ENCODE results near the gene KRT24.

KRT24 gene

DNA sequence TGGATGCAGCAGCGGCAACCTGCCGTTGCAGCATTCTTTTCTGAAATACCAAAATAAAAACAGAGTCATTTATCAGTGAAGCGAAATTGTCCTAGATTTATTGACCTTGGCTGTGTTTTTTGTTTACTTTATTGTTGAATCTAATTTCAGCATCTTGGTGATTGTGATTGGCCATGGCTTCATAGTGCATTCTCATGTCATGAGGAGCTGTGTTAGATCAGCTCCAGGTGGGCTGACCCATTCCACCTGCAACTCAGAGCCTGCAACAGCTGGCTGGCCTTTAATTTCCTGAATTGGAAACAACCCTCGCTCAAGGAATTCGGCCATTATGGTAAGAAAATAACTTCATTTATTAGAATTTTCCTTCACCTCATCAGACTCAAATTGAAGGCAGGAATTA lies 16.4 kb downstream of the KRT24 start:
- DNase-seq, result no peak

- no peak for DNase-seq
Measured at GRCh38 chr17:40686192-40686591, 17.4 kb downstream of the KRT24 start.

DNA sequence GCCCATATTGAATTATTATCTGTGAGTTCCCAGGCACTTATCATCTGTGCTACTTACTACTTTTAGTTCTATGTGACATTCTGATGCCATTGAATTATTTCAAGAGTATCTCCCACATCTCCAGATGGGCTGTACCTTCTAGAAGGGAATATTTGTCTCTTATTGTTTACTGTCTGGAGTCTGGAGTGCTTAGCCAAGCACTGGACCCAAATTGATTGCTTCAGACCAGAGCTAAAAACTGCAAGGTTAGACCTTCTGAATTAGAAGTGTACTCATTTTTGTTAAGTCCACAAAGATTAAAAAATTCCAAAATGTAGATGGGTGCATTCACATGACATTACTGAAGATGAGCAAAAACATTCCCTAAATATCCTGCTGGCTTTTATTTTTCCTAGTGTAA lies 22.6 kb downstream of the KRT24 start:
- DNase-seq, result no peak

DNA sequence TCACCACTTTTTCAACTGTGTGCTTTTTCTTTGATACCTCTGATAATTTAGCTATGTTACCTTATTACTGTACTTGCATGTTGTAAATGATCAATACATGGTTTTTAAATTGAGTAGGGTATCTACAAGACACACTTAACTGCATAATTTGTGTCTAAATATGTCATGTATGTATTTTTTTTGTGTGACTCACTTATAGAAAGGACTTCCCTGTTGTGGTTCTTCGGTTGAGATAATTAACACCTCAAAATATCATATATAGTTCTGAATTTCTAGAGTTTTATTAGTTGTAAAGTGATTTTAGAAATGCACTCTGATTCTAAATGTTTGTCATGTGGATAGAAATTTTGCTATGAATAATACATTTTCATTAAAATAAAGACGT lies 24.0 kb downstream of the KRT24 start:
- no peak for DNase-seq

- DNase-seq, result no peak
Measured at GRCh38 chr17:40678902-40679522, 24.5 kb downstream of the KRT24 start.

DNA sequence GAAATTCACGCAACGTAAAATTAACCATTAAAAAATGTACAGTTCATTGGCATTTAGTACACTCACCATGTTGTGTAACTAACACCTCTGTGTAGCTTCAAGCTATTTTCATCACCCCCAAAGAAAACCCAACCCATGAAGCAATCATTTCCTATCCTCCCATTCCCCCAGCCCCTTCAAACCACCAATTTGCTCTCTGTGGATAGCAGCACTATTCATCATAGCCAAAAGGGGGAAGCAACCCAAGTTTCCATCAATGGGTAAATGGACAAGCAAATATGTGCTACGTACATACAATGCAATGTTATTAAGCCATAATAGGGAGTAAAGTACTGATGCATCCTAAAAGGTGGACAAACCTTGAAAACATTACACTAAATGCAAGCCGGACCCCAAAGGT lies 27.6 kb downstream of the KRT24 start:
- DNase-seq, result no peak

GRCh38 chr17:40672654-40673053 lies 30.9 kb downstream of the KRT24 start:
- no peak for DNase-seq

DNA sequence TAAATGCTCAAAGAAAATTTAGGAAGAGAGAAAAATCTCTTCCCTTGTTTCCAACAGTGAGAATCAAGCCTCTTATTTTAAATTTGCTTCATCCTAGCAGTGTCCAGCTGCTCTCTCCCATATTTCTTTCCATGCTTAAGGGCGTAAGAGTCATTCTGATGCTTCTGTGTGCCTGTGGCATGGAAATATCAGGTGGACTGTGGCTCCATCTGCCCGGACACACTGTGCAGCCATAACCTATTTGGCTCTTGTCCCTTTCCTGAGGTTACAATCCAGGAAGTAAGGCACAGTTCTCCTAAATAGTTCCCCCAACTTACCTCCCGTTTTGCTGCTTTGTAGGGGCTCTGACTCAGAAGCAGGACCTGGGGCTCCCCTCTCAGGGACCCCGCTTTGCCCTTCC lies 32.3 kb downstream of the KRT24 start:
- DNase-seq, result no peak

DNA sequence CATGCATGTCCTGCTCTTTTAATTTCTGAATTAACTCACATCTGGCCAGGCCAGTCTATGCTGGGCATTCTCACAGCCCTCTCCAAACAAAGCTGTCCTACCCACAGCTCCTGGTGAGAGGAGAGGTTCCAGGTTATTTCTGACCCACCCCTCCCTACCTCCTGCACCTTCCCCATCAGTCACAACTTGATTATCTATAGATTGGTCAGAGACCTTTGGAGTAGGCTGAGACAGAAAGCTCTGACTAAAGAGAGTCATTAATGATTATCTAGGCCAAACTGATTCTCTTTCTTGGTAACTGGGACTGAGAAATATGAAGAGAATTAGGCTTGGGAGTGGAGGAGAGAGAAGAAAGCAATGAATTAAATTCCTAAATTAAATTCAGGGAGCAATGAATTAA lies 37.2 kb downstream of the KRT24 start:
- DNase-seq, result no peak

DNA sequence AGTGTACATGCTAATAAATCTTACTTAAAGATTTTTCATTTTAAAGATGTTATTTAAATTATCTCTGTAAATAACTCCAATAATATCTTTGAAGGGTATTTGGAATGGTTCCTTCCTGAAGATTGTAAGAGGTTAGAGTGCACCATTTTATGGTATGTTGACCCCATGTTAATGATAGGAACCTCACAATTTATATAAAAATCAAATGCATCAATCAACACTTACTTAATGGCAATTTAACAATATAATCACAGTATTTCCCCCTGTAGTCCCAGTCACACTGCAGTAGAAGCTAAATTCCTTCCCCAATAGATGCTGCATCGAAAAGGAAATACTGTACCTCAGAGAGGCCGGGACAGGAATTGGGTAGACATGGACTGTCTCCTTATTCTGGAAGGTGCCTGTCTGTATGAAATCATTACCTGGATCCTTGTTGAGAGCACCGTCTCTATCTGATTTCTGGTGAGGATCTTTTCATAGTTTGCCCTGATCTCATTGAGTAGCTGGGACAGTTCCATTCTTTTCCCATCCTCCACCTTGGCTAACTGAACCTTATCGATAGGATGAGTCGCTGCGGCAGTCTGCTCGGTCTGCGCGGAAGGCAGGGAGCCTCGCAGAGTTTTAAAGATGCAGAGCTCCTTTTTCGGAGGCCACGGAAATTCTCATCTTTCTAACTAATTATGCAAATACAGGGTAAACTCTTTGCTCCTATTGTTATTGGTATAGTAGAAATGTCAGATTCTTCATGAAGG lies 38.8 kb downstream of the KRT24 start, which contains the start of gene KRT222:
Gene KRT222, minus strand, starts transcription at position 596 of the 752 bp plus-strand sequence. Its CDS starts 78 bp downstream, at position 518.
- no peak for DNase-seq

- DNase-seq, result no peak
Measured at GRCh38 chr17:40663252-40663651, 40.3 kb downstream of the KRT24 start.

DNA sequence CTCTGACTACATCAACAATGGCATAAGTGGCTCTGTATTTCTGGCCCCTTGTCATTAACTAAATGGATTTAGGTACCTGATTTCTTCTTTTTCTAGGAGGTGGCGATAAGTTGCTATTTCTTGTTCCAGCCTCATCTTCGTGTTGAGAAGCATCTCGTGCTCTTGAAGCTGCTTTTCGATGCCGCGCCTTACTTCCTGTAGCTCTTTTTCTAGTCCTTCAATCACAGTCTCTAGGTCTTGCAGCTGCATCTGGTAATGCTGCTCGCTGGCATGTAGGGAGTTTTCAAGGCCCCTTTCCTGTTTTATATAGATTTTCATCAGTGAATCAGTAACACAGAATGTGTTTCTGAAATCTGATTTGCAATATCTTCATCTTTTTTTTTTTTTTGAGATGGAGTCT lies 43.6 kb downstream of the KRT24 start:
- no peak for DNase-seq

- no peak for DNase-seq
Measured at GRCh38 chr17:40658396-40658795, 45.2 kb downstream of the KRT24 start.

- no peak for DNase-seq
Measured at GRCh38 chr17:40651939-40652338, 51.6 kb downstream of the KRT24 start.

DNA sequence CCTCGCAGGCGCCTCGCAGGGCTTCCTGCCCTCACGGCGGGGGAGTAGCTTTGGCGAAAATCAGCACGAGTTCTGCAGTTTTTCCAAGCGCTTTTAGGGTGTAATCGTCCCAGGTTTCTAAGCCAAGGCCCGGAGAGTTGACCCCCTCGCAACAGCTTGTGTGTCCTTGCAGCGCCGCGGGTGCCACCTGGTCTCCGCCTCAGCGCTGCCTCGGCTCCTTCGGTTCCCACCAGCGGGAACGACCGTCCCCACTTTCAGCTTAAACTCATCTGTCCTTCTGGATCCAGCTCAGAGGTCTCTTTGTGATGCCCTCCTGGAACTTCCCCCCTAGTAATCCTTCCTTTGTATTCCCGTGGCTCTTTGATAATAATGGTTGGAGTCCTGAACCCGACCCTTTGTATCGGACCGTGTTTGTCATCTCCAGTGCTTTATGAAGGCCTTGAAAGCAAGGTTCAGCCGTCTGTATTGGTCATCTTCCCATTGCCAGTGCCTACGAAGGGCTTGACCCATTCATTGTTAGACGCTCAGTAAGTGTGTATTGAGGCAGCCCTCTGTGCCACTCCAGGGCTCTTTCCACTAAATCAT lies 55.1 kb downstream of the KRT24 start:
- DNase-seq, result no peak

Data from NCI-H2081 treated with DMSO at 0.1 percent for 48 hours (cell line).